ENCODE results near the gene ADAM12. TPM values are rescaled to one million over a fixed set of nuclear protein-coding genes. Genes with fewer than 3 reads are reported as not detected.

Gene ADAM12
- total and polyA plus RNA-seq, 2 donors = 0.96 to 4.6 TPM

GRCh38 chr10:125964558-125964957 is 423.7 kb downstream of the ADAM12 start:
- no peak overlapping the region for H3K4me3 ChIP-seq (ENCODE audit: low read length in 2 of 2)
- no peaks in the 10 kb centered on the region for H3K36me3 ChIP-seq (ENCODE audit: control insufficient read depth in 2 of 2, insufficient read depth in 2 of 2, low read length in 1 of 2)
- 98% methylated on average over 2 of the region's 2 CpGs for WGBS
- no peaks in the 10 kb centered on the region for H3K27me3 ChIP-seq (ENCODE audit: control insufficient read depth in 2 of 2, insufficient read depth in 1 of 2, low read length in 1 of 2)
- H3K27ac ChIP-seq (ENCODE audit: low read depth in 1 of 2, low read length in 1 of 2) = no peak overlapping the region
- DNase-seq (ENCODE audit: low read depth in 6 of 9, low spot score in 9 of 9) = no peak
- no peaks in the 10 kb centered on the region for H3K9me3 ChIP-seq (ENCODE audit: control insufficient read depth in 2 of 2, insufficient read depth in 1 of 2, low read length in 1 of 2)
- no peaks in the 10 kb centered on the region for H3K4me1 ChIP-seq (ENCODE audit: control insufficient read depth in 2 of 2, insufficient read depth in 2 of 2, low read length in 2 of 2)

Data from thymus (tissue), 11 donors.